GM21515 (cell line): ENCODE data around the gene ANO8.
"Not testable (repeated sequence)": the region's sequence is repeated elsewhere in the genome, so short reads cannot be mapped to it uniquely, and the experiment has no call there.

Experiments used
- ATAC-seq: cut with Tn5 transposase; IDR thresholded peaks from one replicate; pipeline ENCODE4 v1.9.1; 2021; ENCODE audit not compliant: unreplicated experiment

ANO8 gene

DNA sequence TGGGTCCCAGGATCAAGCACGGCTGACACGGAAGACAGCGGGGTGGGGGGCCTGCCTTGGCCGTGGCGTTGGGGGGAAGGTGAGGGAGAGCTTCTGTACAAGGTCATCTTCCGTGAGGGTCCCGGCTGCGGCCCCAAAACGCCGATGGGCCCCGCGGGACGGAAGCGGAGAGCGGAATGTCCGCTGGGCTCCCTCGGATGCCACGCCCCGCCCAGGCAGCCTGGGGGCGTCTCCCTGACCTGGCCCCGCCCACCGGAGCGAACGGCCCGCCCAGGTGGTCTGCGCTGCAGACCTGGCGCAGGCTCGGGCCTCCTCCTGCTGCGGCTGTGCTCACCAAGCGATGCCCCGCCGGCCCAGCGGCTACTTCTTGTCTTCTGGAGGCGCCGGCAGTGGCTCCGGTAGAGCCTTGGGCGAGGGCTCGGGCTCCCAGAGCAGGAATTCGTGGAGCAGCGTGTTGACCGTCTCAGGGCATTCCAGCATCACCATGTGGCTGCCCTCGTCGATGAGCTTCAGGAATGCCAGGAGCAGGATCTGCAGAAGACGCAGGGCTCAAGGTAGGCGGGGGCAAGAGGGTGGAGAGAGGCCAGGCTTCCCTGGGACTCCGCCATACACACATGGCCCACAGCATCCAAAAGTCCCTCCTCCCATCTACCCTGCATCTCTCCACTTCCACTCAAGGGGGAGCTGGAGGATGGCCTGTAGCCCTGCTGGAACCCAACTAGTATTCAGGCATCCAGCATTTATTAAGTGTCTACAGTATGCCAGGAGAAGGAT is 42.2 kb downstream of the ANO8 start:
- peak; percentile 71 for ATAC-seq

DNA sequence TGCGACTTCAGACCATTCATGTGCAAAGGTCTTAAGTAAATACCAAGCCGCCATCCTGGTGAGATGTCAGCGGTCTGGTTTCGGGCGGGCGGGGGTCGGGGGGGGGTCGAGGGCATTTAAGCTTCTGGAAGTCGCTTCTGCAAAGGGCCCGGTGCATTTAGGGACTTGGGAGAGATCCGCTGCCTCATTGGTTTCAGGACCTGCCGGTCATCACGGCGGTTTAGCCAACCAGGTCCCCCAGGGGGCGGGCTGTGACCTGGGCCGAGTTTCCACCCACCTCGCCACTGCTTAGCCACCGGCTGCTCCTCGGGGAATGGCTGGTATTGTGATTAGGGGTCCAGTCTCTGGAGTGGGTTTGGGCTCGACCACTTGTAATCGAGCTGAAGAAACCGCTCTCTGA is 45.2 kb downstream of the ANO8 start:
- ATAC-seq, result no peak

DNA sequence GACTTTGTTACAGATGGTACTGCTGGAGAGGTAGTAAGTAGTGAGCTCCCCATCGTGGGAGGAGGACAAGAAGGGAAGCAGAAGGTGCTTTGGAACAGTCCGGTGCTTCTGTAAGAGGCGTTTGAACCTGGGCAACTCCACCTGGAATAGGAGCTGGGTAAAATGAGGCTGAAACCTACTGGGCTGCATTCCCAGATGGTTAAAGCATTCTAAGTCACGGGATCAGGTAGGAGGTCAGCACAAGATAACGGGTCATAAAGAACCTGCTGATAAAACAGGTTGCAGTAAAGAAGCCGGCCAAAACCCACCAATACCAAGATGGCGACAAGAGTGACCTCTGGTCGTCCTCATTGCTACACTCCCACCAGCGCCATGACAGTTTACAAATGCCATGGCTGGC is 47.9 kb downstream of the ANO8 start:
- ATAC-seq, result no peak

DNA sequence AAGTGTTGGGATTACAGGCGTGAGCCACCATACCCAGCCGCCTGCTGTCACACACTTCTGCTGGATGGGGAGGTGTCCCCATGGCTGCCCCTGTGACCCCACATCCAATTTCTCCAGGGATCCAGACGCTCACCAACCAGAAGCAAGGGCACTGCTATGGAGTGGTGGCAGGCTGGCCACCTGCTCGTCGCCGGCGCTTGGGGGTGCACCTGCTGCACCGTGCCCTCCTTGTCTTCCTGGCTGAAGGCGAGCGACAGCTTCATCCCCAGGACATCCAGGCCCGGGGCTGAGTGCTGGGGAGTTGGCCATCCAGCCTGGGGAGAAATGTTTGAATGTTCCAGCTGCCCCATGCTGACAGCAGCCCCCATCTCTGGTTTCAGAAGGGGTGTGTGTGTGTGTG is 48.4 kb downstream of the ANO8 start:
- no peak for ATAC-seq

DNA sequence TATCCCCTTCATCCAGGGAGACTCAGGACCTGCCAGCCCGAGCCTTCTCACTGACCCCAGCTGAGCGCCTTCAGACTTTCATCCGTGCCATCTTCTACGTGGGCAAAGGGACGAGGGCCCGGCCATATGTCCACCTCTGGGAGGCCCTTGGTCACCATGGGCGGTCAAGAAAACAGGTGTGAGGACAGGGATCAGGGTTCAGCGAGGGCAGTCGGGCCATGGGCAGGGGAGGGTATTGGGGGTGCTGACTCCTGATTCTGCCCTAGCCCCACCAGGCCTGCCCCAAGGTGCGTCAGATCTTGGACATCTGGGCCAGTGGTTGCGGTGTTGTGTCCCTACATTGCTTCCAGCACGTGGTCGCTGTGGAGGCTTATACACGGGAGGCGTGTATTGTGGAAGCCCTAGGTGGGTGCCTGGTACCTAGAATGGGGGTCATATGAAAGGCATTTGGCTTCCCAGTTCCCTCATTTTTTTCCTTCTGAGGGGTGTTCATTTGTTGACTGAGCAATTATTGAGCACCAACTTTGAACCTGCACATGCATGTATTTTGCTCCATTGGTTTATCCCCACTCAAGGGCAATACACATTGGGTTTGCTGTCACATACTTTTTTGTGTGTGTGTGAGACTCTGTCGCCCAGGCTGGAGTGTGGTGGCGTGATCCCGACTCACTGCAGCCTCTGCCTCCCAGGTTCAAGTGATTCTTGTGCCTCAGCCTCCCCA is 49.1 kb downstream of the ANO8 start:
- no peak for ATAC-seq

DNA sequence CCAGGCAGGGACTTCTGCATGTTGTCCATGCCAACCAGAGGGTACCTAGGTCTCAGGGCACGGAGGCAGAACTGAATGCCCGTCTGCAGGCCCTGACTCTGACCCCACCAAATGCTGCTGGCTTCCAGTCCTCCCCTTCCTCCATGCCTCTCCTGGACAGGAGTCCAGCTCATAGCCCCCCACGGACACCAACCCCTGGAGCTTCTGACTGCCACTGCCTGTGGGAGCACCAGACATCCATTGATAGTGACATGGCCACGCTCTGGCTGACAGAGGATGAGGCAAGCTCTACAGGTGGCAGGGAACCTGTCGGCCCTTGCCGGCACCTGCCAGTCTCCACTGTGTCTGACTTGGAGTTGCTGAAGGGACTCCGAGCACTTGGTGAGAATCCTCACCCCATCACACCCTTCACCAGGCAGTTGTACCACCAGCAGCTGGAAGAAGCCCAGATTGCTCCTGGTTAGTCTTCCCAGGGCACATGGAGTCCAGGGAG is 51.1 kb downstream of the ANO8 start:
- no peak for ATAC-seq

DNA sequence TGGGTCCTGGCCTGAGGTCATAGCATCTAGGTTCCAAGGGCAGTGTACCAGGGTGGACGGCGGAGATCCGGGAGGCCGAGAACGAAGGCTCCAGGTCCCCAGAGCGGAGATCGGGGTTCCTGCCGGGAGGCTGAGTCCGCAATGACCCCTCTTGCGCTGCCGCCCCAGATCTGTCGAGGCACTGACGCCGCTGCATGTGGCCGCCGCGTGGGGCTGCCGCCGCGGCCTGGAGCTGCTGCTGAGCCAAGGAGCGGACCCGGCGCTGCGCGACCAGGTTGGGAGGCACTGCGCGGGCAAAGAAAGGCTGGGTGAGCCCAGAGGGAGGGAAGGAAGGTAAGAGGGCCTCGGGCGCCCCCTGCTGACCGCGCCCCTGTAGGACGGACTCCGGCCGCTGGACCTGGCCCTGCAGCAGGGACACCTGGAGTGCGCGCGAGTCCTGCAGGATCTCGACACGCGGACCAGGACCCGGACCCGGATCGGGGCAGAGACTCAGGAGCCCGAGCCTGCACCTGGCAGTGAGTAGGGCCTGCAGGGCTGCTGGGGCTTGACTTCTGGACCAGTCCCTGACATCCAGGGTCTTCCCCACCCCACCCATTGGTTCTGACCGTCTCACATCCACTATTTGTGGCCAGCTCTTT is 52.0 kb downstream of the ANO8 start:
- peak; percentile 56 for ATAC-seq

DNA sequence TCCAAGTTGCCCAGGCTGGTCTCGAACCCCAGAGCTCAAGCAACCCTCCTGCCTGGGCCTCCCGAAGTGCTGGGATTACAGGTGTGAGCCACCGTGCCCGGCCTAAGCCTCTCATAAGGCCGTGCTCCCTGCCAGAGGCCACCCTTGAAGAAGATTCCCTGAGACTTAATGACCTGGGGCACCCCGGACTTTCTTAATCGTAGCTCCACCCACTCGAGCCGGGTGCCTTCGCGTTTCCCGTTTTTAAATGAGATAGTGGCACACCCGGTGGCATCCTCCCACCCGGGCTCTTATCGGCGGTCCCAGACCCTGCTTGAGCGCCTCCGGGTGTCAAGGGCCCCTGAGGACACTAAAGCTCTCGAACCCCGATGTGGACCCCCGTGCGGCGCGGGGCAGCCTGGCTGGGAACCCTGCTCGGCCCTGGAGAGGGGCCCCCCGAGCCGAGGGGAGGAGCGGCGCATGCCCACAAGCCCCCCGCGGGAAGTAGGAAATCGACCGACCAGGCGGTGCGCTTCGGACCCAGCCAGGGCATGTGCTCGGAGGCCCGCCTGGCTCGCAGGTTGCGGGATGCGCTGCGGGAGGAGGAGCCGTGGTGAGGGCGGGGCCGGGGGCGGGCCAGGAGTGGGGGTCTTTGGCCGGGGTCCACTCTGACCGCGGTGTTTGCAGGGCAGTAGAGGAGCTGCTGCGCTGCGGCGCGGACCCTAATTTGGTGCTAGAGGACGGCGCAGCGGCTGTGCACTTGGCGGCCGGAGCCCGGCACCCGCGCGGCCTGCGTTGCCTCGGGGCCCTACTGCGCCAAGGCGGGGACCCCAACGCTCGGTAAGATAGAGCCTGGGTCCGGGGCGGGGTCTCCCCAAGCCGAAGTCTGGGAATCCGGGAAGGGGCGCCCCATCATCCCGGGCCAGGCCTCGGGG is 53.0 kb downstream of the ANO8 start, which contains the start of gene ANKLE1:
ANKLE1 (plus strand) TSS at position 511 of the 914 bp plus-strand sequence; CDS start at position 531, 20 bp downstream.
- no peak for ATAC-seq

DNA sequence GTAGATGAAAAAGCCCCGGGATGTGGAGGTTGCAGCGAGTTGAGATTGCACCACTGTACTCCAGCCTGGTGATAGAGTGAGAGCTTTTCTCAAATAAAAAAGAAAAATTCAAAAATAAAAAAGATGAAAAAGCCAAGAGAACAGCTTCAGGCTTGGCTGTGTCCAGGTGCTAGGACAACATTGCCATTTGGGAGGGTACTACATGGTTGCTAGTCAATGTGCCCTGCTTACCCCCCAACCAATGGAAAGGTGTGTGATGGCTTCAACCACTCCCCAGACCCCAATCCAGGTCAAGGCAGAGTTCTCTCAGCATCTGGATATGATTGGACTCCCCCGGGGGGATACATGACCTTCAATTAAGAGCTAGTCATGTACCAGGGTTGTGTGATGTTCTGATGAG is 55.2 kb downstream of the ANO8 start:
- ATAC-seq, result no peak

DNA sequence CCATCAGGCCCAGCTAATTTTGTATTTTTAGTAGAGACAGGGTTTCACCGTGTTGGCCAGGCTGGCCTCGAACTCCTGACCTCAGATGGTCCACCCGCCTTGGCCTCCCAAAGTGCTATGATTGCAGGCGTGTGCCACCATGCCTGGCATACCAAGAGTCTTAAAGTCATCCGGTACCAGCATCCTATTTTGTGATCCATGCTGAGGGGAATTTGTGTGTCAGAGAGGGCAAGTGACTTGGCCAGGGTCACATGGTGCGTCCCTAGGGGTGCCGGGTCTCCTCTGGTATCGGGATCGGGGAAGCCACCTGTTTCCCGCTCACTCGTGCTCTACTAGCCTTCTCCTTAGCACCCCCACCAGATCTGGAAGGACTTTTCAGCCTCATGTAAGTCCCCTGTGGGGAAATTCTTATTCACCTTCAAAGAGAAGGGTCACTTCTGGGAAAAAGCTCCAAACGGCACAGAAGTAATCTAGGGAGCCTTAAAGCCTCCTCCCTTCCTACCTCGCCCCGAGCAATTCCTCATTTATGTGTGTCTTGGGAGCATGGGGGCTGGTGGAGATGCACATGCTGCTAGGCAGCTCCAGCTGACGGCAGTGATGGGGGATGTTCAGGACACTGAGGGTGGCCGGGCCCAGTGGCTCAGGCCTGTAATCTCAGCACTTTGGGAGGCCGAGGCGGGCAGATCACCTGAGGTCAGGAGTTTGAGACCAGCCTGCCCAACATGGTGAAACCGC is 59.0 kb downstream of the ANO8 start:
- ATAC-seq, result no peak

DNA sequence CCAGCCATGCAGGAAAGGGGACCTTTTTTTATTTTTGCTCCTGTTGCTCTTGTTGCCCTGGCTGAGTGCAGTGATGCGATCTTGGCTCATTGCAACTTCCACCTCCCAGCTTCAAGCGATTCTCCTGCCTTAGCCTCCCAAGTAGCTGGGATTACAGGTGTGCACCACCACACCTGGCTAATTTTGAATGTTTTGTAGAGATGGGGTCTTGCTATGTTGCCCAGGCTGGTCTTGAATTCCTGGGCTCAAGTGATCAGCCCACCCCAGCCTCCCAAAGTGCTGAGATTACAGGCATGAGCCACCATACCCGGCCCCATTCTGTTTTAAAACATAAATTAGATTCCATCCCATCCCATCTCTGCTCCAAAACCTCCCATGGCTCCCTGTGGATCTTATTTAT is 59.8 kb downstream of the ANO8 start:
- not testable (repeated sequence) for ATAC-seq
